K562 (cell line): ENCODE measurements around the gene AKT1. TPM values are rescaled to one million over a fixed set of nuclear protein-coding genes. Genes with fewer than 3 reads are reported as not detected.

ENCODE experiments used
- ATAC-seq: fragments of 200-7000 bp; cut with Tn5 transposase; 3 replicates; pipeline ENCODE4 v1.9.1; 2020; ENCODE audit warnings: moderate library complexity
- BruUV-seq: library from RNA; stranded (reverse); fragments of 400-500 nt; replicated peaks from 2 replicates; lab custom pipeline; 2021; lab: Mats Ljungman, UMichigan
- CTCF ChIA-PET: fragments of 300-600 bp; formaldehyde crosslinking; extraction: SDS; loops from one replicate; lab custom pipeline; 2021; ENCODE audit warnings: low intra/inter-chr PET ratio; lab: Yijun Ruan, JAX
- POLR2A ChIA-PET: fragments of 300-600, 350-650 bp; sonication (Branson Sonifier 250); formaldehyde crosslinking; extraction: SDS; loops from one replicate; lab custom pipeline; 2021; ENCODE audit warnings: antibody characterized with exemption, inconsistent platforms; lab: Yijun Ruan, JAX
- DNase-seq, 4 experiments: peaks; one replicate each; pipeline versions ENCODE4 v3.0.0 to v3.0.0-alpha.2; 2011 to 2018; ENCODE audit warnings: low spot score in 3 of 4, mixed read lengths in 3 of 4; ENCODE audit errors: extremely low read depth in 1 of 4
- FAIRE-seq: peaks from 2 replicates; lab custom pipeline; 2011; peaks lifted over from hg19 to GRCh38; lab: Jason Lieb, UNC
- H2AFZ ChIP-seq: 2 replicates; pipeline ENCODE4 v1.6.0; 2011; ENCODE audit warnings: low read depth, low read length, control low read depth, inconsistent platforms
- H3K27ac ChIP-seq: fragments of 200-600 bp; 3 replicates; pipeline ENCODE4 v1.8.0; 2011; ENCODE audit warnings: low read depth, mild to moderate bottlenecking, control low read depth, inconsistent platforms, low read length, moderate library complexity, mixed read lengths; ENCODE audit errors: extremely low read depth
- H3K27me3 ChIP-seq, 2 experiments: fragments of 300-600 bp in 1 of 2; 2 replicates in 1 of 2; 3 replicates in 1 of 2; pipeline versions ENCODE4 v1.6.0 to v1.8.0; 2011; ENCODE audit warnings: inconsistent platforms in 2 of 2, low read length in 2 of 2, mild to moderate bottlenecking in 1 of 2, mixed read lengths in 1 of 2, moderate library complexity in 1 of 2; ENCODE audit not compliant: control insufficient read depth in 2 of 2, insufficient read depth in 2 of 2
- H3K36me3 ChIP-seq: fragments of 300-600 bp; 3 replicates; pipeline ENCODE4 v1.8.0; 2011; ENCODE audit warnings: mild to moderate bottlenecking, low read length, inconsistent platforms; ENCODE audit not compliant: control insufficient read depth, insufficient read depth
- H3K4me1 ChIP-seq, 2 experiments: fragments of 200-600 bp in 1 of 2; replicated peaks in 1 of 2; 2 replicates in 1 of 2; 3 replicates in 1 of 2; pipeline versions ENCODE4 v1.5.1 to v1.8.0; 2011; ENCODE audit warnings: inconsistent platforms in 2 of 2, low read length in 2 of 2, mild to moderate bottlenecking in 1 of 2, mixed read lengths in 1 of 2, moderate library complexity in 1 of 2; ENCODE audit not compliant: control insufficient read depth in 2 of 2, insufficient read depth in 2 of 2
- H3K4me2 ChIP-seq: 2 replicates; pipeline ENCODE4 v1.6.1; 2011; ENCODE audit warnings: low read length, control low read depth, inconsistent platforms, mixed read lengths; ENCODE audit not compliant: insufficient read depth
- H3K4me3 ChIP-seq: fragments of 200-600 bp; sonication (generic), shearing (Covaris generic); 2 replicates; pipeline ENCODE4 v1.5.1; 2016; ENCODE audit warnings: control low read depth, inconsistent platforms
- H3K79me2 ChIP-seq: fragments of 200-600 bp; 3 replicates; pipeline ENCODE4 v1.8.0; 2011; ENCODE audit warnings: low read length, inconsistent platforms; ENCODE audit not compliant: control insufficient read depth, insufficient read depth
- H3K9ac ChIP-seq, 2 experiments: 2 replicates each; pipeline versions ENCODE4 v1.6.0 to v1.6.1; 2011; ENCODE audit warnings: low read depth in 2 of 2, low read length in 2 of 2, control low read depth in 1 of 2, inconsistent platforms in 1 of 2, mild to moderate bottlenecking in 1 of 2, mixed read lengths in 1 of 2; ENCODE audit not compliant: insufficient read depth in 1 of 2
- H3K9me1 ChIP-seq: one replicate; pipeline ENCODE4 v1.6.0; 2011; ENCODE audit warnings: inconsistent platforms, mild to moderate bottlenecking, low read length, moderate library complexity; ENCODE audit not compliant: control insufficient read depth, insufficient read depth
- H3K9me3 ChIP-seq: replicated peaks from 2 replicates; pipeline ENCODE4 v1.5.1; 2011; ENCODE audit warnings: low read depth, low read length, inconsistent platforms; ENCODE audit not compliant: control insufficient read depth, insufficient read depth
- H4K20me1 ChIP-seq: replicated peaks from 2 replicates; pipeline ENCODE4 v1.6.1; 2011; ENCODE audit warnings: low read length, inconsistent platforms, mixed read lengths; ENCODE audit not compliant: control insufficient read depth, insufficient read depth
- DDX20 ChIP-seq: fragments of 450-650 bp; IDR thresholded peaks from 2 replicates; pipeline ENCODE4 v1.6.1; 2016; ENCODE audit warnings: missing genetic modification characterization, low read depth, mild to moderate bottlenecking, missing compliant biosample characterization, moderate library complexity
- EHMT2 ChIP-seq: fragments of 450-650 bp; IDR thresholded peaks from 2 replicates; pipeline ENCODE4 v1.6.1; 2018; ENCODE audit warnings: antibody characterized with exemption
- L3MBTL2 ChIP-seq: fragments of 450-650 bp; IDR thresholded peaks from 2 replicates; pipeline ENCODE4 v1.6.1; 2016; ENCODE audit warnings: mild to moderate bottlenecking, moderate library complexity
- POU5F1 ChIP-seq: fragments of 150-350 bp; IDR thresholded peaks from 2 replicates; pipeline ENCODE4 v1.6.1; 2014; ENCODE audit warnings: borderline replicate concordance, low read length, low read depth, mild to moderate bottlenecking; ENCODE audit not compliant: partially characterized antibody
- SMARCA4 ChIP-seq: fragments of 450-650 bp; IDR thresholded peaks from 2 replicates; pipeline ENCODE4 v1.6.1; 2016
- ZNF140 ChIP-seq: fragments of 250-450 bp; sonication (Bioruptor Pico); IDR thresholded peaks from 2 replicates; pipeline ENCODE4 v1.8.0; 2021; ENCODE audit warnings: moderate library complexity, mild to moderate bottlenecking, inconsistent platforms
- ZNF507 ChIP-seq: conservative IDR thresholded peaks from 2 replicates; pipeline ENCODE4 v1.6.1; 2017; ENCODE audit warnings: missing genetic modification characterization, missing compliant biosample characterization
- WGBS: fragments of 100-300 bp; shearing (Covaris generic); methylation state at CpG from one replicate; pipeline ENCODE4 v1.1.6; 2016; ENCODE audit warnings: low coverage, mixed read lengths; ENCODE audit not compliant: insufficient coverage; ENCODE audit errors: missing lambda C conversion rate; 5-methylcytosine and 5-hydroxymethylcytosine counted together
- in situ Hi-C: fragments of 300-500 bp; cut with MboI; formaldehyde crosslinking; loops from 4 replicates; pipeline ENCODE4 v1.15.0; 2018; ENCODE audit warnings: inconsistent platforms, mixed read lengths
- intact Hi-C: fragments of 100-400 bp; cut with micrococcal nuclease; formaldehyde crosslinking; loops from 2 replicates; pipeline ENCODE4 v1.14.2; 2022
- polyA plus RNA-seq, 8 experiments: library from polyadenylated mRNA; depleted of rRNA in 4 of 8; stranded (reverse) in 5 of 8; unstranded in 3 of 8; fragments of >200 nt; fragmentation: Nextera tagmentation in 2 of 8; fragmentation: Illumina TruSeq in 1 of 8; extraction: Ambion mirVana in 2 of 8; extraction: Trizol in 1 of 8; gene quantifications; 2 replicates each; pipeline versions ENCODE4 v1.2.1 to v1.2.3, GENCODE V29; 2011 to 2014; ENCODE audit warnings: inconsistent platforms in 1 of 8, missing spikeins in 1 of 8
- total RNA-seq, 7 experiments: library from RNA; depleted of rRNA in 6 of 7; stranded (reverse); fragments of >200 nt in 6 of 7; fragmentation: Illumina TruSeq in 2 of 7; extraction: Trizol in 2 of 7; gene quantifications; 2 replicates each; pipeline versions ENCODE4 v1.2.1 to v1.2.3, GENCODE V29; 2011 to 2021; ENCODE audit warnings: low replicate concordance in 1 of 7
- TF ChIP-seq, protein P1 (sequence below): fragments of 250-450 bp; sonication (Bioruptor Pico); IDR thresholded peaks from 2 replicates; pipeline ENCODE4 v1.9.0; 2021; ENCODE audit warnings: mild to moderate bottlenecking
- TF ChIP-seq, protein P2 (sequence below), 3 experiments: fragments of 200-800 bp in 1 of 3; fragments of 250-450 bp in 1 of 3; fragments of 450-650 bp in 1 of 3; sonication (Bioruptor Pico) in 1 of 3; sonication (Bioruptor generic) in 1 of 3; formaldehyde crosslinking in 1 of 3; IDR thresholded peaks; 2 replicates each; pipeline versions ENCODE4 v1.6.1 to v1.8.0; 2016 to 2022; ENCODE audit warnings: mild to moderate bottlenecking in 2 of 3, missing genetic modification characterization in 2 of 3, missing compliant biosample characterization in 1 of 3, moderate library complexity in 1 of 3
- TF ChIP-seq, protein P3 (sequence below): sonication (generic); formaldehyde crosslinking; IDR thresholded peaks from 2 replicates; pipeline ENCODE4 v1.8.1; 2023; ENCODE audit warnings: mild to moderate bottlenecking, missing genetic modification reagents, moderate library complexity

The AKT1 gene
- total and polyA plus RNA-seq, 9 of the 15 experiments (the other 6 are each of a cell fraction or from before 2014, with no cell fraction given), result 0.49 to 132 (median 75.1) TPM

DNA sequence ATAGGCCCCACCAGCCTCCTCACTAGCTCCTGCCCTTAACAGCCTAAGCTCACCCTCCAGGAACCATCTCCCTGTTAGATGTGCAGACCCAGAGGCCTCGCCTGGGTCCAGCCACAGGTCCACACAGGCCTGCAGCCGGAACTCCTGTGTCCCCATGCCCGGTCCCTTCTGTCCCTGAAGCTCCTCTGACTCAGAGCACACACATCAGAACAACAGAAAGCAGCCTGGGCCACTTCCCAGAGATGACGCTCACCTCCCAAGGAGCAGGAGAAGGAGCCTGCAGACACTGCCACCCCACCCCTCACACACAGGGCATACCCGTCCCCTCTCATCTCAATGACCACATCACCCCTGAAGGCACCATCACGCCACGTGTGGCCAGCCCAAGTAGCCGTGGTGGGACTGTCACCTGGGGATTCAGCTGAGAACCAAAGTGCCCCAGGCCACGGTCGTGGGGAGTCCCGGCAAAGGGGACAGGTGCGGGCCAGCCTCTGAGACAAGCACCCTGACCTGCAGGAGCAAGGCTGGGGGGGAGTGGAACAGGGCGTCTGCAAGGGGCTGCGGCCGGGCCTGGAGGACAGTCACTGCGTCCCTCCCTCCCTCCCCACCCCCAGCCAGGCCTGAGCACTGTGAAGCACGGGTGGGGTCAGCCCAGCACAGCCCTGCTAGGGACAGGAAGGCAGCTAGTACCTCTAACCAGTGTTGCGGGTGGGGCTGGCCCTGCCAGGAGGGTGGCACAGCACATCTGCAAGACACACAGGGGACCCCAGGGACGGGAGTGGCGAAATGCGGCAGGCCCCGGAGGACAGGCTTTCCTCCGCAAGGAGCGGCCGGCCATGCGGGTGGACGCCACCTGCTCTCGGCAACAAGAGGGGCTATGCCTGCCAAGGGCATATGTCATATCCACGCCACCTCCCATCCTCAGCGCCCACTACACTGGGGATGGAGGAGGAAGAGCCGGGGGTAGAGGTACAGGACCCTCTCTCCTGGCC lies 5.5 kb downstream of the AKT1 start:
- CTCF ChIA-PET, result no interaction called here
- peaks cover 12% of the 10 kb centered on the region; the same call in 1 of the 2 replicates for H4K20me1 ChIP-seq
- H3K27me3 ChIP-seq, result no peaks in the 10 kb centered on the region
- intact Hi-C loops, result no loop called here
- H3K79me2 ChIP-seq, result peaks cover 51% of the 10 kb centered on the region
- in situ Hi-C loops, result no loop called here
- no peaks in the 10 kb centered on the region for H3K9me1 ChIP-seq
- no peak for FAIRE-seq
- no peaks in the 10 kb centered on the region for H3K9me3 ChIP-seq
- H3K36me3 ChIP-seq, result peaks cover 56% of the 10 kb centered on the region; the same call in 1 of the 3 replicates
- no TSS peak for BruUV-seq
- ATAC-seq, result no peak
- H3K9ac ChIP-seq, result peak overlapping the region in 1 of 2 experiments; percentile 58; a peak in 1 of 4 replicates
- H3K4me3 ChIP-seq, result no peak overlapping the region
- no peak for DNase-seq
- no peak overlapping the region for H3K27ac ChIP-seq
- TF ChIP-seq EHMT2, result no peak
- TF ChIP-seq, protein P1, sequence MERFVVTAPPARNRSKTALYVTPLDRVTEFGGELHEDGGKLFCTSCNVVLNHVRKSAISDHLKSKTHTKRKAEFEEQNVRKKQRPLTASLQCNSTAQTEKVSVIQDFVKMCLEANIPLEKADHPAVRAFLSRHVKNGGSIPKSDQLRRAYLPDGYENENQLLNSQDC (CRISPR knock-in tag), result no peak
- no peak for TF ChIP-seq DDX20 (tag)
- no peak for TF ChIP-seq POU5F1
- TF ChIP-seq SMARCA4, result no peak
- TF ChIP-seq, protein P2, sequence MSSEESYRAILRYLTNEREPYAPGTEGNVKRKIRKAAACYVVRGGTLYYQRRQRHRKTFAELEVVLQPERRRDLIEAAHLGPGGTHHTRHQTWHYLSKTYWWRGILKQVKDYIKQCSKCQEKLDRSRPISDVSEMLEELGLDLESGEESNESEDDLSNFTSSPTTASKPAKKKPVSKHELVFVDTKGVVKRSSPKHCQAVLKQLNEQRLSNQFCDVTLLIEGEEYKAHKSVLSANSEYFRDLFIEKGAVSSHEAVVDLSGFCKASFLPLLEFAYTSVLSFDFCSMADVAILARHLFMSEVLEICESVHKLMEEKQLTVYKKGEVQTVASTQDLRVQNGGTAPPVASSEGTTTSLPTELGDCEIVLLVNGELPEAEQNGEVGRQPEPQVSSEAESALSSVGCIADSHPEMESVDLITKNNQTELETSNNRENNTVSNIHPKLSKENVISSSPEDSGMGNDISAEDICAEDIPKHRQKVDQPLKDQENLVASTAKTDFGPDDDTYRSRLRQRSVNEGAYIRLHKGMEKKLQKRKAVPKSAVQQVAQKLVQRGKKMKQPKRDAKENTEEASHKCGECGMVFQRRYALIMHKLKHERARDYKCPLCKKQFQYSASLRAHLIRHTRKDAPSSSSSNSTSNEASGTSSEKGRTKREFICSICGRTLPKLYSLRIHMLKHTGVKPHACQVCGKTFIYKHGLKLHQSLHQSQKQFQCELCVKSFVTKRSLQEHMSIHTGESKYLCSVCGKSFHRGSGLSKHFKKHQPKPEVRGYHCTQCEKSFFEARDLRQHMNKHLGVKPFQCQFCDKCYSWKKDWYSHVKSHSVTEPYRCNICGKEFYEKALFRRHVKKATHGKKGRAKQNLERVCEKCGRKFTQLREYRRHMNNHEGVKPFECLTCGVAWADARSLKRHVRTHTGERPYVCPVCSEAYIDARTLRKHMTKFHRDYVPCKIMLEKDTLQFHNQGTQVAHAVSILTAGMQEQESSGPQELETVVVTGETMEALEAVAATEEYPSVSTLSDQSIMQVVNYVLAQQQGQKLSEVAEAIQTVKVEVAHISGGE (CRISPR knock-in tag; IDR thresholded peaks at IDR 0.05), result no peak
- no peak for TF ChIP-seq ZNF507
- TF ChIP-seq ZNF140 (CRISPR knock-in tag), result no peak
- TF ChIP-seq L3MBTL2, result no peak
- TF ChIP-seq, protein P3, sequence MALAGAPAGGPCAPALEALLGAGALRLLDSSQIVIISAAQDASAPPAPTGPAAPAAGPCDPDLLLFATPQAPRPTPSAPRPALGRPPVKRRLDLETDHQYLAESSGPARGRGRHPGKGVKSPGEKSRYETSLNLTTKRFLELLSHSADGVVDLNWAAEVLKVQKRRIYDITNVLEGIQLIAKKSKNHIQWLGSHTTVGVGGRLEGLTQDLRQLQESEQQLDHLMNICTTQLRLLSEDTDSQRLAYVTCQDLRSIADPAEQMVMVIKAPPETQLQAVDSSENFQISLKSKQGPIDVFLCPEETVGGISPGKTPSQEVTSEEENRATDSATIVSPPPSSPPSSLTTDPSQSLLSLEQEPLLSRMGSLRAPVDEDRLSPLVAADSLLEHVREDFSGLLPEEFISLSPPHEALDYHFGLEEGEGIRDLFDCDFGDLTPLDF (CRISPR knock-in tag), result no peak
- TF ChIP-seq, all 486 proteins: peak for 0
- no peak overlapping the region for H2AFZ ChIP-seq
- H3K4me2 ChIP-seq, result no peak overlapping the region
- POLR2A ChIA-PET, result interaction anchor here (0.6 to 0.7 kb wide), 2 partner anchors 31 to 497 kb away, joined by 3 read pairs; no protein-coding TSS in a partner anchor
- peaks cover 11 to 76% of the 10 kb centered on the region in 2 experiments; a peak in 4 of 5 replicates for H3K4me1 ChIP-seq
- 90% methylated on average over 14 of the region's 31 CpGs for WGBS
